ENCODE results near the gene SORBS1. TPM values are rescaled to one million over a fixed set of nuclear protein-coding genes. Genes with fewer than 3 reads are reported as not detected.
A peak's percentile ranks its signal among the peaks of the same experiment; 100 is the strongest.

The SORBS1 gene
- total RNA-seq, 4 donors from 2014 or later: 23.3 to 359 (median 72.2) TPM

GRCh38 chr10:95429639-95430038, 131.5 kb downstream of the SORBS1 start:
- Histone ChIP-seq H3K27ac (peak overlapping the region; percentile 56 to 87 (median 74)), H3K36me3 (peaks cover 0 to 4% (median 0%) of the 10 kb centered on the region in 3 donors), H3K9me3 (no peaks in the 10 kb centered on the region), H3K4me1 (peaks cover 0 to 90% (median 32%) of the 10 kb centered on the region in 3 donors), H3K27me3 (no peaks in the 10 kb centered on the region), H3K4me3 (no peak overlapping the region)
- 31 to 44% methylated on average over 4 of the region's 4 CpGs for WGBS, 2 donors
- intact Hi-C loops (cut with DNase I): loop anchor here (5.0 kb wide), 1 partner anchor 173 kb away; no protein-coding TSS in a partner anchor
- DNase-seq: no peak
- TF ChIP-seq, protein P1, sequence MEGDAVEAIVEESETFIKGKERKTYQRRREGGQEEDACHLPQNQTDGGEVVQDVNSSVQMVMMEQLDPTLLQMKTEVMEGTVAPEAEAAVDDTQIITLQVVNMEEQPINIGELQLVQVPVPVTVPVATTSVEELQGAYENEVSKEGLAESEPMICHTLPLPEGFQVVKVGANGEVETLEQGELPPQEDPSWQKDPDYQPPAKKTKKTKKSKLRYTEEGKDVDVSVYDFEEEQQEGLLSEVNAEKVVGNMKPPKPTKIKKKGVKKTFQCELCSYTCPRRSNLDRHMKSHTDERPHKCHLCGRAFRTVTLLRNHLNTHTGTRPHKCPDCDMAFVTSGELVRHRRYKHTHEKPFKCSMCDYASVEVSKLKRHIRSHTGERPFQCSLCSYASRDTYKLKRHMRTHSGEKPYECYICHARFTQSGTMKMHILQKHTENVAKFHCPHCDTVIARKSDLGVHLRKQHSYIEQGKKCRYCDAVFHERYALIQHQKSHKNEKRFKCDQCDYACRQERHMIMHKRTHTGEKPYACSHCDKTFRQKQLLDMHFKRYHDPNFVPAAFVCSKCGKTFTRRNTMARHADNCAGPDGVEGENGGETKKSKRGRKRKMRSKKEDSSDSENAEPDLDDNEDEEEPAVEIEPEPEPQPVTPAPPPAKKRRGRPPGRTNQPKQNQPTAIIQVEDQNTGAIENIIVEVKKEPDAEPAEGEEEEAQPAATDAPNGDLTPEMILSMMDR (IDR thresholded peaks at IDR 0.05): no peak
- TF ChIP-seq POLR2A (IDR thresholded peaks at IDR 0.05): no peak

DNA sequence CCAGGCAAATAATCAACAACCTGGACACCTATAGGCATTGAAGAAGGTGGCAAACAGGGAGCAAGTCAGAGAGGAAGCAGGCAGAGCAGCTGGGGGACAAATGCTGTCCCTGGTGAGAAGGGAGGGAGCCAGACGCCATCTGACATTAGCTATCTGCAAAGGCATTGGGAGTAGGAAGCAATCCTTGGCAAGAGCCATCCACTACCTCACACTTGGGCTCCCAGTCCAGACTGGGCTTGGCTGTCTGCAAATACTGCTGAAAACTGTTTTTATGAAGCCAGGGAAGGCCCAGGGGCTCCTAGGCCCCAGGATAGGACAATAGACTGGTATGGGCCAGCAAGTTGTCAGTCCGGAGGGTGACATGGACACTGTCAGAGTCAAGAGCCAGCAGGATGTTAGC, 132.5 kb downstream of the SORBS1 start:
- intact Hi-C loops (cut with DNase I): no loop called here
- TF ChIP-seq, protein P1 (IDR thresholded peaks at IDR 0.05): no peak
- no peak for TF ChIP-seq POLR2A (IDR thresholded peaks at IDR 0.05)
- DNase-seq: no peak
- H3K4me3 ChIP-seq: no peak overlapping the region
- peaks cover 2 to 86% (median 26%) of the 10 kb centered on the region in 3 donors for H3K4me1 ChIP-seq
- 87 to 88% methylated on average over 1 to 2 of the region's 2 CpGs for WGBS, 2 donors
- H3K27me3 ChIP-seq: no peaks in the 10 kb centered on the region
- H3K9me3 ChIP-seq: no peaks in the 10 kb centered on the region
- peaks cover 0 to 4% (median 0%) of the 10 kb centered on the region in 3 donors for H3K36me3 ChIP-seq
- H3K27ac ChIP-seq: peak overlapping the region; percentile 56 to 87 (median 74)

- Histone ChIP-seq H3K36me3 (peaks cover 0 to 4% (median 0%) of the 10 kb centered on the region in 3 donors), H3K27ac (peak overlapping the region in 3 of 4 donors; percentile 65 to 87 (median 83)), H3K4me1 (peaks cover 7 to 87% (median 40%) of the 10 kb centered on the region in 3 donors), H3K27me3 (no peaks in the 10 kb centered on the region), H3K4me3 (no peak overlapping the region), H3K9me3 (no peaks in the 10 kb centered on the region)
- TF ChIP-seq, protein P1 (IDR thresholded peaks at IDR 0.05): no peak
- no peak for TF ChIP-seq POLR2A (IDR thresholded peaks at IDR 0.05)
- 78 to 79% methylated on average over 5 of the region's 5 CpGs for WGBS, 2 donors
- intact Hi-C loops (cut with DNase I): no loop called here
- no peak for DNase-seq
Observed at GRCh38 chr10:95426482-95426881, 134.7 kb downstream of the SORBS1 start.

DNA sequence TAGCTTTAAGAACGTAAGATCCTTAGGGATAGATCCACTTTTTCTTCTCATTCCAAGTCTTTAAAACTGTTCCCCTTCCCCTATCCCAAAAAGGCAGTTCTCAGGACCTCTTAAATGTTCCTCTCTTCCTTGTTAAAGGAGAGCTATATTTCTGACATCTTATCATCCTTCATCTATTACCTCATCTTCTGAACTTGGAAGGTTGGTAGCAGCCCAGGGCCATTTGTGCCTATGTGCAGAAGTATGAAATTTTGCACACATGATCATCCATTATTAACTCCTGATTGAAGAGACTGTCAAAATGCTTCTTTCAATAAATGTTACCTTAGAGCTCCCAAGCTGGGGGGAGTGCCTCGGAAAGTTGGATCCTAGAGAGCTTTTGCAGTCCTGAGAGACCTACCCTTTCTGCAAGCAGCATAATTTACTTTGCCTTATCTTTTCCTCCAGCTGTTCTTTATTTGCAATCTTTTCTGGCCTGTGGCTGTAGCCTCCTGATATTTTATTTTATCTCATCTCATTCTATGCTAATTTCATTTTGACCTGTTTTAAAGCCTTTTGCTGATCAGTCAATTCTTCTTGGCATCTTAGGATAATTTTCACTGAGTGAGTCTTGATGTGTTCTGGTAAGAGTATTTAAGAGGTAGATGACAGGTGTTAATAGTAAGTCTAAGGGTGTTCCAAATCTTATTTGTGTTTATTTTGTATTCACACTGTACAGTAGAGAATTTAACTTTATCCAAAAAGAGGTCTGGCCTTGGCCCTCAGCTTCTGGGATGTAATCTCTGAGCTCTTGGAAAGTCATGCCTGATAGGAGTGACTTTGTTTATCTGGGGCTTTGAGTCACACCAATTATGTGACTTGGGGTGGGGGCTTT, 135.3 kb downstream of the SORBS1 start:
- DNase-seq: no peak
- Histone ChIP-seq H3K27ac (peak overlapping the region in 3 of 4 donors; percentile 65 to 87 (median 83)), H3K36me3 (peaks cover 0 to 7% (median 0%) of the 10 kb centered on the region in 3 donors), H3K27me3 (no peaks in the 10 kb centered on the region), H3K4me1 (peaks cover 7 to 81% (median 33%) of the 10 kb centered on the region in 3 donors), H3K4me3 (no peak overlapping the region), H3K9me3 (no peaks in the 10 kb centered on the region)
- 64 to 73% methylated on average over 2 of the region's 2 CpGs for WGBS, 2 donors
- intact Hi-C loops (cut with DNase I): no loop called here
- TF ChIP-seq, protein P1 (IDR thresholded peaks at IDR 0.05): no peak
- no peak for TF ChIP-seq POLR2A (IDR thresholded peaks at IDR 0.05)
